Stimulated activated CD8-positive, alpha-beta memory T cell treated with anti-CD3 and anti-CD28 coated beads, Interleukin-4, amount 100 ng/mL, for 4 hours (primary cell): ENCODE measurements around the gene CSH1.
"Not testable (repeated sequence)": the region's sequence is repeated elsewhere in the genome, so short reads cannot be mapped to it uniquely, and the experiment has no call there.

Source experiments
- DNase-seq, 2 donors: peaks; one replicate each; pipeline ENCODE4 v3.0.0-alpha.2; 2020; ENCODE audit warnings: low read depth in 2 of 2, low spot score in 1 of 2

Gene CSH1

DNA sequence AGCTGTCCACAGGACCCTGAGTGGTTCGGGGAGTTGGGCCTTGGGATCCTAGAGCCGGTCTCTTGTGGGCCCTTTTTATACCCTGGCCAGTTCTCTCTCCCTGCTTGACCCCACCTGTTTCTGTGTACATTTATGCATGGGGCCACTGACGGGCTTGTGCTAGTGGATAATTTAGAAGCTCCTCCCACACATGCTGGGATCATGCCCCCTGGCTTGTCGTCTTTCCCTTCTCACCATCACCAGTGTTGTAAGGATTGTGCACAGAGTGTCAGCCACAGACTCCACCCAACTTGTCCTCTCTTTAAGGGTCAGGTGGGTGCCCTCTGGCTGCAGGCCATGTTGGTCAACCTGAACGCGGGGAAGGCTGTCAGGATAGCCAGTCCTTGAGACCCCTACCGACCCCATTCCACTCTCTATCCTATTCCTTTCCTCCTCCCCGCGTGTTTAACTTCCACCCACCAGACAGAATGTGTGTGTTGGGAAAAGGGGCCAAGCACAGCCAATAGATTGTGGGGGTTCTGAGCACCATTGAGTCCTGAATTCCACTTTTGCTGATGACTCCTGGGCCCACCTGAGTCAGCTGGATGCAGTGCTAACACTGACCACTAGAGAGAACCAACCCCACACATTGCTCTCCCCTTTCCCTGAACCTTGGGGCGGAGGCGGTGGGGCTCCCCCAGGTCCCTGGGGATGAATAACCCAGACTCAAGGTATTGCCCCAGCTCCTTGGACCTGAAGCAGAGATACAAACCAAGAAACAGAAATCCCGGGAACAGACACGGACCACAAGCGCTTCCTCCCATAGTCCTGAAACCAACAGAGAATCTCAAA lies at the start of gene CSH1:
CSH1 (minus strand) TSS at position 51 of the 831 bp plus-strand sequence. CDS start 63 bp downstream, outside the sequence.
- DNase-seq, result not testable (repeated sequence)

DNA sequence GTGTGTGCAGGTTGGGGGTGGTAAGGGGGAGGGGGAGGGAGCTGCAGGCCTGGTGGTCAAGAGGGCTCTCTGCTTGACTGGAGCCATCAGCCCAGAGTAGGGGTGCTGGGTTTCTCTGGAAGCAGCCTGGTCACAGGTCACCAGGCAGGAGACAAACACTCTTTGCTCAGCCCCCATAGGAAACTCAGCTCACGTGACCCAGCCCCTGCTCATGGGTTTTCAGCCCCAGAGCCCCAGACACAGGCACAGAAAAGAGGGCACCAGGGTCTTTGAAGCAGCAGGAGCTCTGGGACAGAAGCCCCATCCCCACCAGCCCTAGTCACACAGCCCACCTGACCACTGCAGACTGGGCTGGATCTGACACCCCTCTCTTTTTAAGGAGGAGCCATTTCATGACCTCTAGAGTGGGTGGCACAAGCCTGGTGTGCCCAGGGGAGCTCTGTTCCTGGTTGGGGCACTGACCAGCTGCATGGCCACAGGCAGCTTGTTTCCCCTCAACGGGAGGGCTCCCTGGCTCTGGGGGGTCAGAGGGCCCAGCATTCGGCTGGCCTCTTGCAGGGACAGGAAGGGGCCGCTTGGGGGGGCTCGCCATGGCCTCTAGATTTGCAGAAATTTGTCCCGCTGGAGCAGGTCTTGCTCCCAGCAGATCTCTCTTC lies 49.5 kb upstream of the CSH1 start:
- no peak for DNase-seq

DNA sequence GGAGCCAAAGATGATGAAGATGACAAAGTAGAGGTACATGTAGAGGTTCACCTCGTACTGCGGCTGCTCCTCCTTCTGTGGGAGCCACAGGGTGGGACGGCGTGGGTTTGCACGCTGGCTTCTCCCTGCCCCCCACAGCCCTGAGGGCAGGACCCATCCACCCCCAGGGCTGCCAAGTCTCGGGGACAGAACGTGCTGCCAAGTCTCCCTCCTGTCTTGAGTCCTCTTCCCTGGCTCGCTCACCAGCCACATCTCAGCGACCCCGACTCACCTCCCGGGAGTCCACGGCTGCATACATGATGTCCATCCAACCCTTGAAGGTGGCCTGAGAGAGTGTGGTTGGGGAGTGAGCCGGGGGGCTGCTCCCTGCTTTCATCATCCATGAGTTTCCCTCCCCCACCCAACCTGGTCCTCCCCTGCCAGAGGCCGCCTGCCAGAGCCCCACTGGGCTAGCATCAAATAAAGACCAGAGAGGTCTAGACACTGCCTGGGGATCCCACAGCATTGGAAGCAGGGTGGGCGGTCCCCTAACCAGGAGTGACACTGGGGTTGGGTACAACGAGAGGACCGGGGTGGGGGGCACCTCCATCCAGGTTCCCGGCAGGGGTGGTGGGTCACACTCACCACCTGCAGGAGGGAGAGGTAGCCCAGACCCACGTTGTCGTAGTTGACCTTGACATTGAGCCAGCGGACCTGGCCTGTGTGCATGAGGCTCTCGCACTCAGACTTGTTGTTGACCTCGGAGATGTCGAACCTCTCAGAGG lies 48.5 kb upstream of the CSH1 start:
- no peak for DNase-seq

DNA sequence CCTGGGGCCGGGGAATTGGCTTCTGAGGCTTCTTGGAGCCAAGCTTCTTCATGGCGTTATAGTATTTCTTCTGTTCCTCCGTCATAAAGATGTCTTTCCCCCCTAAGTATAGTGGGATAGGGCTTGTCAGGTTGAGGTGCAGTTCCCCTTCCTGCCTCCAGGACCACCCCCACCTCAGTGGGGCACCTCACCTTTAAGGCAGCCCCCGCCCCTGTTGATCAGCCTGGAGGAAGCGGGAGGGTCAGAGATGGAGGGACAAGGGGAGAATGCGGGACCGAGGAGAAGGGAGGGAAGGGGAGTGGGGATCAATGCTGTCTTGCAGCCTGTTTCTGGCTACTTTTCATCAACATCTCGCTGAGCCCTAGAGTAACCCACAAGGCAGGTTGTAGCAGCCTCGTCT lies 47.4 kb upstream of the CSH1 start:
- no peak for DNase-seq

DNA sequence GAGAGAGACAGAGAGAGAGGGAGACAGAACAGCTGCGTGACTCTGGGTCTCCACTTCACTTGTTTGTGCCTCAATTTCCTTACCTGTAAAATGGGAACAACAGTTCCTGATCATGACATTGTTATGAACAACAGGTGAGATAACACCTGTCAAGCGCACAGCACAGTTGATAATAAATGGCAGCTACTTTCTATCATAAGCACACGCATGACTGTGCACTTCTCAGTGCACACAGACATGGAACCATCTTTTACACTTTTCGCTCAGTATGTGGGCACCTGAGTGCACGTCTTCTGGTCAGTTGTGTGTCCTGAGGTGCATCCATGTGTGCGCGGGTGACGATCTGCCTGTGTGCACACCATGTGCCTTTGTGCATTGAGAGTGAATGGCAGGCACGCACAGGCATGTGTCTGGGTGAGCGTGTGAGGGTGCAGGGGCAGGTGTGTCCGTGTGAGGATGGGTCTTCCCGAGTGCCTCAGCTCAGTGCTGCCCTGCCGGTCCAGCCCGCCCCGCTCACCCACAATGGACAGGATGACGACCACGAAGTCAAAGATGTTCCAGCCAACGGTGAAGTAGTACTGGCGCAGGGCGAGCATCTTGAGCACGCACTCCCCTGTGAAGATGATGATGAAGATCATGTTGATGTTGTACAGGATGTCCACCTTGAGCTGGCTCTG lies 46.1 kb upstream of the CSH1 start:
- no peak for DNase-seq

DNA sequence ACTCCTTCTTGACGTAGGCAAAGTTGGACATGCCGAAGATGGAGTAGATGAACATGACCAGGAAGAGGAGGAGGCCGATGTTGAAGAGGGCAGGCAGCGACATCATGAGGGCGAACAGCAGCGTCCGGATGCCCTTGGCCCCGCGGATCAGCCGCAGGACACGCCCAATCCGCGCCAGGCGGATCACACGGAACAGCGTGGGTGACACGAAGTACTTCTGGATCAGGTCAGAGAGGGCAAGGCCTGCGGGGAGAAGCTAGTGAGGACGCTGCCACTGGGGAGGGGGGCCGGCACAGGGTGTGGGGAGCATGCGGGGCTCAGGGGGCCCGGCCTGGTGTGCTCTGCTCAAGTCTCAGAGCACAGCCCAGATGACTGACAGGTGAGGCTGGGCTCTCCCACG lies 45.4 kb upstream of the CSH1 start:
- DNase-seq, result no peak

DNA sequence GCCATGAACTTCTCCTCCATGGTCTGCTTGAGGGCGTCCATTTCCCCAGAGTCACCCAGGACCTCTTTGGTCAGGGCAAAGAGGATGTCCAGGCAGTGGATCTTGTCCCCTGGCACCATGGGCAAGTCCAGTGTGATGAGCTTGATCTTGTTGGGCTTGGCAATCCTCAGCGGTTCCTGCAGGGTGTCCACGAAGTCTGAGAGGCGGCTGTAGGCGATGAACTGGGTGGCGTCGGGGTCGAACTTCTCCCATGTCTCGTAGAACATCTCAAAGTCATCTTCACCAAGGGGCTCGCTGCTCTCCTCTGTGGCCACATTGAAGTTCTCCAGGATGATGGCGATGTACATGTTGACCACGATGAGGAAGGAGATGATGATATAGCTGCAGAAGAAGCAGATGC lies 44.8 kb upstream of the CSH1 start:
- DNase-seq, result no peak

DNA sequence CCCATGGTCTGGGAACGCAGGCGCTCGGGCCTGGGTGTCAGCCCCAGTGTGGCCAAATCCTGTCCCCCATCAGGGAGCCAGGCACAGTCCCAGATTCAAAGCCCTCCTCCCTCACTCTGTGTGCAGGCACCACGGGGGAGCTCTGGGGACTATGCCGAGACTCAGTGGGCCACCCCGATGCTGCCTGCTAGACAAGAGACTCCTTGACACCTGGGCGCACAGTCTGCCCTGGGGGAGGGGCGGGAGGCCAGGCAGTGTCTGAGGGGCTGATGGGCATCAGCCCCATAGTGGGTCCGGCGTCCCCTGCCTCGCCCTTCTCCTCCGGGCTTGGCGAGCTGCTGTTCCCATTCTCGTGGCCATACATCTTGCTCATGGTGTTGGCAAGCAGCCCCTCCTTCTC lies 44.2 kb upstream of the CSH1 start:
- no peak for DNase-seq

DNA sequence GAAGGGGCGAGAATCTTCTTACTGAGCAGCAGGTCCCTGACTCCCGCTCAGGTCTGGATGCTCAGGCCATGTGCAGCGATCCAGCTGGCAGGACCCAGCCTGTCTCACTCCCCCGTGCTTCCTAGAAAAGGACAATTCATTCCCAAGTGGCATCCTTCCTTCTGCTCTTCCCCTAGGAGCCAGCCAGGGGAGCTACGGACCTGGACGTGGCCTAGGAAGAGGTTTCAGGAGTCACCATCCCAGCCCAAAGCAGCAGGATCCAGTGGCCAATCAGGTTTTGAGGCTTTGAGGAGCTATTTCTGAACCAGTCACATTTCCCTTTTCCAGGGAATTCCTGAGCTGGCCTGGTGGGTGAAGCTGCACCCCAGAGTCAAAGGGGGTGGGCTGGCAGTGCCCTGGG lies 43.5 kb upstream of the CSH1 start:
- no peak for DNase-seq

DNA sequence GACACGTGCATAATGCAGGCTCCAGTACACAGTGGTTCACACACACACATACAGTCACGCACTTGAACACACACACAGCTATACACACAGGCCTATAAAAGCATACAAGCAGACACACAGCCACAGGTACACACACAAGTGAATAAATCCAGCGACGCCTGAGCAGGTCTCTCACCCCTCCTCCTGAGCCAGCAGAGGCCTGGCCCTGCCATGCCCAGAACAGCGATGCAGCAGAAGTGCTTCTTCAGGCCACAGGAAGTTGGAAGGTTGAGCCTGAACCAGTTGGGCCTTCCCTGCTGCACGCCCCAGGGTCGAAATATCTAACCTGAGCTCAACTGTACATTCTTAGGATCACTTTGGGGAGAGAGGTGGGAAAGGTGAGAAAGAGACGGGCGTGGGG lies 43.0 kb upstream of the CSH1 start:
- DNase-seq, result no peak

DNA sequence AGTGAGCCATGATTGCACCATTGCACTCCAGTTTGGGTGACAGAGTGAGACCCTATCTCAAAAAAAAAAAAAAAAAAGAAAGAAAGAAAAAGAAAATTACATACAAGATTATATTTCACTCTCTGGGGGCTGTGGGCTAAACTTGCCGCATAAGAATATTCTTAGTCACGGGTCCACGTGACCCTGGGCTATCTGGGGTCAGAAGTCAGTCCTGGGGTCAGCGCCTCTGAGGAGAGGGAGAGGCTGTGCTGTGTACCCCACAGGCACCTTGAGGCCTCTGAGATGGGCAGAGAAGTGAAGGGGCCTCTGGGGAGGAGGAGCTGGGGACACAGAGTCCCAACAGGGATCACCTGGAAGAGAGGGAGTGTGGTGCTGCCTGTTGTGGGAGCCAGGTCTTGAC lies 41.5 kb upstream of the CSH1 start:
- no peak for DNase-seq

DNA sequence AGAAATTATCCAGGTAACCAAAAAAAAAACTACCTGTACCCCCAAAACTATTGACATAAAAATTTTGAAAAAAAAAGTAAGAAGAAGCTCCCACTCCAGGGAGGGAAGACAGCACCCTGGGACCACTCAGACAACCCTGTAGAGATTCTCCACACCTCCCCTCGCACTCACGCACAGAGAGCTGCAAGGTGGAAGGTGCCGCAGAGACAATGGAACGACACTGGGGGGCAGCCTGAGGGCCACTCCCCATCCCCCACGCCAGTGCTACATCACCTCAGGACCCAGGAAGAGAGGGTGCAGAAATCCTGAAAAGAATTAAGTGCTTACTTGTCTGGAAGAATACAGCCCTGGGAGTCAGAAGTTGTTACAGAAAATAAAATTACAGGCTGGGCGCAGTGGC lies 40.9 kb upstream of the CSH1 start:
- DNase-seq, result no peak

DNA sequence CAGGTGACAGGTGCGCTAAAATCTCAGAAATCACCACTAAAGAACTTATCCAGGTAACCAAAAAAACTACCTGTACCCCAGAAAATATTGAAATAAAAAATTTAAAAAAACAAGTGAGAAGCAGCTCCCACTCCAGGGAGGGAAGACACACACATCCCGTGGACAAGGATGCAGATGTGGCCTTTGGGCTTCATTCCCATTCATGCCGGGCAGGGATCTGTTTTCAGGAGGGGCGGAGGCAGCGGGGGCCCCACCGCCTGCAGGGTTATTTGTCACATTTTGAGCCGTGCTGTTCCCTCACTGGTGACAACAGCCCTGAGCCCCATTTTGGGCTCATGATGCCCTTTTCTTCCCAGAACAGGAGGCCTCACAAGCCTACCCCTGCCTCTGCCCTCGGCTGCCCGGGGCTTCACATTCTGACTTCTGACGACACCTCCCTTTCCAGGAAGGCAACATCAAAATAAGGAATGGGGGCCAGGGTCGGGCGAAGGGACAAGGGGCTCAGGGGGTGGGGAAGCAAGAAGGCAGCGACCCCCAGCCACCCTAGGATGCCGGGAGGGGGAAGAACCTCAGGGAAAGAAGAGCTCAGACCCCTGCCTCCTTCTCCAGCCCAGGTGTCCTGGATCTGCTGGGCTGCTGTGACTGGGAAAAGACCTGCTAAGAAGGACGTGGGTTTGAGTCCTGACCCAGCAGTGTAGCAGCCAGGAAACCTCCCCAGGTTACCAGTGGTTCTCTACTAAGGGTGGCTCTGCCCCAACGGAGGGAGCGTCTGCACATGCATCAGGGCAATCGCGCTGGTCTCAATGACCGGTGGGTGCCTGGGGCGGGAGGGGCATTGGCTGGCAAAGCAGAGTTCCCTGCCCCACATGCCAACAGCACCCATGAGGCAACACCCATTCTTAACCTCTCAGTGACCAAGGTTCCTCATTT lies 38.1 kb upstream of the CSH1 start:
- no peak for DNase-seq

DNA sequence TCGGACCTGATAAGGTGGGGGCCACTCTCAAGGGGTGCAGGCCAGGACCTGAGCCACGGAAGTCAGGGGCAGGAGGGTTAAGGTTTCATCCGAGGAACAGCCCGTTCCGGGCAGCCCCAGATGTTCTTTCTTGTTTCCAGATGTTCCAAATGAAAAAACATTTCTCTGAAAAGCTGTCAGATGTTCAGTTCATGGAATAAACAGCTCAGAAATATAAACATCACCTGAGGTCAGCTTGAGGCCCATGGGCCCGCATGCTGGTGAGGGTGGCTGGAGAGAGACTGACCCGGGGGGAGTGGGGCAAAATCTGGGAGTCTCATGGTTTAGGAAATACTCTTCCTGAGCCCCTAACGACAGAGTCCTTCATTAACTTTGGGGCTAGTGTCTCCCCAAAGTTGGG lies 37.2 kb upstream of the CSH1 start:
- DNase-seq, result no peak

DNA sequence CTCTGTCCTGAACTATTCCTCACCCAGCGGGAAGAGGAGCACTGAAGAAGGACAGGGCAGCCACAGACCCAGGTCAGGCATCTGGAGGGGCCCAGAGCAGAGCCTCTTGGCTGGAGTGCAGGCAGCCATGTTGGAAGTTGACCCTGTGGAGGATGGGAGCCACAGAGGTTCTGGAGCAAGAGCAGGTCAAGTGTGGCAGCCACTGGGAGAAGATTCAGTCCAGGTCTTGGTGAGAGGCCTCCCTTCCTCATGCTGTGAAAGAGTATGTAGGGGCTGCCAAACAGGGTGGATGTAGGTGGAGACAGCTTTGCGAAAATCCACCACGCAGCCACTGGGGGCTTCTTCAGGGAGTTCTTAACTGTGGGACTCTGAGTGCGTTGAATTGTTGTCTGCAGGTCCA lies 36.3 kb upstream of the CSH1 start:
- no peak for DNase-seq

DNA sequence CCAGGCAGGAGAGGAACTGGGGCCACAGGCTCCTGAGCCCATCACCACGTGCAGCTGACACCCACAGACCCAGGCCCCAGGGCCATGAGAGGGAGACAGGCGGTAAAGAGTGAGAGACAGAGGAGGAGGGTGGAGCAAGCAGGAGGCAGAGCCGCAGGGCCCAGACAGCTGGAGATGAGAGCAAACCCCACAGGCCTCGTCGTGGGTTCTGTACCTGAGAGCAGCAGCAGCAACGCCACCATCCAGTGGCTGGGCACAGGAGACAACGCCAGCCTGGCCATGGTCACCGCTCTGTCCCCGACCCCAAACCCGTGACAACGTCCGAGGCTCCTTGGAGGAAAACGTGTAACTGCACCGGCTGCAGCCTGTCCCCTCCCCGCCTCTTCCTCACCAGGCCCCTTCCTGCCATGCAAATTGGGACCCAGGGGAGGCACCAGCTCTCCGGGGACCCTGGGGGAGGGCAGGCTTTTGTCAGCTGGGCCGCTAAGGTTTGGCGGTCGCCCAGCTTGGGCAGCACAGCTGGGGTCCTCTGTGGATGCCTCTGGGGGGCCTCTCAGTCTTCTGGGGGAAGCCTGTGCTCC lies 35.7 kb upstream of the CSH1 start, which contains the start of gene CD79B:
CD79B (minus strand) TSS at position 351 of the 581 bp plus-strand sequence; CDS start at position 281, 70 bp downstream.
- no peak for DNase-seq

DNA sequence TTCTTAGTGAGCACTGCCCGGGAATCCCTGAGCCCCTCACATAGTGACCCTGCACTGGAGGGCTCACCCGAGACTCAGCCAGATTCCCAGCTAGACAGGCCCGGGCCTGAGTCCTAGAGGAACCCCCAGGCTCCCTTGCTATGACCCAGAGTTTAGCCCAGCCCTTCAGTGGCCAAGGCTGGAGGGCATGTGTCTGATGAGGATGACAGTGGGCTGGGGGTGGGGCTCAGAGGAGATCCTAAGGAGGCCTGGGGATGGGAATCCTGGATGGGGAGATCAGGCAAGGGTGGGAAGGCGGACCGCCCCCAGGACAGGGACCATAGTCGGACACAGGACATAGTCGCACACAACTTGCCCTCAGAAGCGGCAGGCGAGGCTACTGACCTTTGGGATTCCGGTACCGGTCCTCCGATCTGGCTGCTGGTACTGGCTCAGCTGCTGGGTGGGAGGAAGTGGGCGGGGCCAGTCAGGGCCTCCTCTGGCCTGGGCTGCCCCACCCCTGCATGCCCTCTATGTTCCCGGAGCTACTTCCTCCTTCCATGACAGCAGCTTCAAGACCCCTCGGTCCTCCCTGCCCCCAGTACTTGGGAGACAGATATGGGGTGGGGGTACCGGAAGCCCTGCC lies 34.7 kb upstream of the CSH1 start:
- DNase-seq, result no peak

DNA sequence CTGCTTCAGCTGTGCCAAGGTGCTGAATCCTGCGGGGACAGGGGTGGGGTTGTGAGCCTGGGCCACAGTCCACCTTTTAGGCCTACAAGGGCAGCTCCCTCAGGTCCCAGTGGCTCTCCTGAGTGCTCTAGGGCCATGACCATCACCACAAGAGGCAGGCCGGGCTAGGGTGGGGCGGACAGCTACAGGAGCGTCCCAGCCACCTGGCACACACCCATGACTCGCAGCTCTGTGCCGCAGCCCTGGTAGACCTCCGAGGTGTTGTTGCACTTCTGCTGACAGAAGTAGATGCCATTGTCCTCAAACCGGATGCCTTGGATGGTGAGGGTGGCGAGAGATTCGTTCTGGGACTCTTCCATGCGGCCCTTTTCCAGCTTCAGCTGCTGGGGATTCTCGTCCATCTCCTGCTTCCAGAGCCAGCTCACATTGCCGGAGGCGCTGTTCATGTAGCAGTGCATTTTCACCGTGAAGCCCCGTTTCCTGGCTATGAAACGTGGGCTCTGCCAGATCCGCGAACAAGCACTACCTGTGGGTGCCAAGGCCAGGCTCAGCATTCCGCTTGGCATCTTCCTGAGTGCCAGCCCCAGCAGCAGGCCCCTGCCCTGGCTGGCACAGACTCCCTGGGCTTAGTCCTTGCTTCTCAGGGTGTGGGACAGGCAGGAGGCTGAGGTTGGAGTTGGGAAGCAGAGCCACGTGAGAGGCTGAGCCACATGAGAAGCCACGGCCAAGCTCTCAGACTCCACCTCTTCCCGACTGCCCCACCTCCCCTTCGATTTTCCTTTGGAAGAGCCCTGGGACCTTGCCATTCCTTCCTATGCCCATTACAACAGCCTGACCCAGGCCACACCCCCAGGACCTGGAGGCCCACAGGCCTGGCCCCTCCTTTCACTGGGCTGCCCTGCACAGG lies 33.7 kb upstream of the CSH1 start:
- no peak for DNase-seq
